Liver (tissue), 9 donors: ENCODE data around the gene TLL2. TPM values are rescaled to one million over a fixed set of nuclear protein-coding genes. Genes with fewer than 3 reads are reported as not detected.

ENCODE experiments used
- DNase-seq: peaks from one replicate; pipeline ENCODE4 v3.0.0-alpha.2; 2017; ENCODE audit warnings: low spot score
- H3K27ac ChIP-seq, 2 donors: one replicate each; pipeline ENCODE4 v1.7.0; 2013; ENCODE audit warnings: inconsistent platforms in 2 of 2, low read length in 2 of 2, control low read depth in 1 of 2, low read depth in 1 of 2, mild to moderate bottlenecking in 1 of 2
- H3K27me3 ChIP-seq, 4 donors: one replicate each; pipeline versions ENCODE4 v1.6.1 to v1.7.0; 2013; ENCODE audit warnings: low read length in 3 of 4, inconsistent platforms in 1 of 4, mild to moderate bottlenecking in 1 of 4, moderate library complexity in 1 of 4; ENCODE audit not compliant: control insufficient read depth in 4 of 4, insufficient read depth in 4 of 4
- H3K36me3 ChIP-seq, 4 donors: one replicate each; pipeline versions ENCODE4 v1.6.1 to v1.7.0; 2013; ENCODE audit warnings: low read length in 3 of 4, mild to moderate bottlenecking in 3 of 4, low read depth in 1 of 4, moderate library complexity in 1 of 4; ENCODE audit not compliant: control insufficient read depth in 4 of 4, insufficient read depth in 3 of 4
- H3K4me1 ChIP-seq, 4 donors: one replicate each; pipeline versions ENCODE4 v1.6.1 to v1.7.0; 2013; ENCODE audit warnings: low read length in 3 of 4, mild to moderate bottlenecking in 3 of 4, moderate library complexity in 1 of 4; ENCODE audit not compliant: control insufficient read depth in 4 of 4, insufficient read depth in 4 of 4
- H3K4me3 ChIP-seq, 3 donors: one replicate each; pipeline versions ENCODE4 v1.6.1 to v1.7.0; 2013; ENCODE audit warnings: low read length in 3 of 3, control low read depth in 1 of 3, low read depth in 1 of 3, mild to moderate bottlenecking in 1 of 3
- H3K9ac ChIP-seq, 2 donors: one replicate each; pipeline ENCODE4 v1.7.0; 2013; ENCODE audit warnings: low read length in 2 of 2, mild to moderate bottlenecking in 2 of 2, moderate library complexity in 2 of 2, control low read depth in 1 of 2, low read depth in 1 of 2
- H3K9me3 ChIP-seq, 4 donors: one replicate each; pipeline versions ENCODE4 v1.6.1 to v1.7.0; 2013; ENCODE audit warnings: low read length in 3 of 4; ENCODE audit not compliant: control insufficient read depth in 4 of 4
- EGR1 ChIP-seq, 2 donors: IDR thresholded peaks; 2 replicates each; pipeline ENCODE4 v1.6.1; 2016 to 2018; ENCODE audit warnings: antibody characterized with exemption in 2 of 2, low read depth in 2 of 2
- FOXA1 ChIP-seq: IDR thresholded peaks from 2 replicates; pipeline ENCODE4 v1.6.1; 2016; ENCODE audit warnings: antibody characterized with exemption
- FOXA2 ChIP-seq: IDR thresholded peaks from 2 replicates; pipeline ENCODE4 v1.6.1; 2016; ENCODE audit warnings: antibody characterized with exemption
- GABPA ChIP-seq, 2 donors: IDR thresholded peaks in 1 of 2; conservative IDR thresholded peaks in 1 of 2; 2 replicates each; pipeline ENCODE4 v1.6.1; 2016; ENCODE audit warnings: antibody characterized with exemption in 2 of 2, mild to moderate bottlenecking in 1 of 2, moderate library complexity in 1 of 2
- HNF4A ChIP-seq, 2 donors: conservative IDR thresholded peaks; 2 replicates each; pipeline ENCODE4 v1.6.1; 2016; ENCODE audit warnings: antibody characterized with exemption in 2 of 2, mild to moderate bottlenecking in 2 of 2
- HNF4G ChIP-seq: IDR thresholded peaks from 2 replicates; pipeline ENCODE4 v1.6.1; 2016; ENCODE audit warnings: antibody characterized with exemption
- JUND ChIP-seq, 2 donors: IDR thresholded peaks; 2 replicates each; pipeline ENCODE4 v1.6.1; 2016; ENCODE audit warnings: antibody characterized with exemption in 2 of 2
- NR2F2 ChIP-seq: IDR thresholded peaks from 2 replicates; pipeline ENCODE4 v1.6.1; 2016; ENCODE audit warnings: antibody characterized with exemption
- RAD21 ChIP-seq, 2 donors: IDR thresholded peaks; 2 replicates each; pipeline ENCODE4 v1.6.1; 2016; ENCODE audit warnings: antibody characterized with exemption in 2 of 2, mild to moderate bottlenecking in 2 of 2
- RXRA ChIP-seq, 2 donors: IDR thresholded peaks; 2 replicates each; pipeline ENCODE4 v1.6.1; 2017 to 2018; ENCODE audit warnings: antibody characterized with exemption in 2 of 2, mild to moderate bottlenecking in 1 of 2
- SP1 ChIP-seq: IDR thresholded peaks from 2 replicates; pipeline ENCODE4 v1.6.1; 2018; ENCODE audit warnings: antibody characterized with exemption, mild to moderate bottlenecking
- TAF1 ChIP-seq: conservative IDR thresholded peaks from 2 replicates; pipeline ENCODE4 v1.6.1; 2016; ENCODE audit warnings: antibody characterized with exemption, mild to moderate bottlenecking
- WGBS: extraction: QIAGEN DNeasy Blood & Tissue Kit; methylation state at CpG from one replicate; pipeline ENCODE4 v1.1.7; 2013; 5-methylcytosine and 5-hydroxymethylcytosine counted together
- polyA plus RNA-seq, 2 donors: library from polyadenylated mRNA; stranded (reverse) in 1 of 2; unstranded in 1 of 2; fragments of 200-250 nt in 1 of 2; fragments of >200 nt in 1 of 2; fragmentation: Nextera tagmentation in 1 of 2; extraction: Ambion mirVana in 1 of 2; gene quantifications; one replicate each; pipeline versions ENCODE4 v1.2.1 to v1.2.3, GENCODE V29; 2013 to 2015
- total RNA-seq, 2 donors: library from RNA; depleted of rRNA; stranded (reverse); fragments of >200 nt; gene quantifications; one replicate each; pipeline ENCODE4 v1.2.3, GENCODE V29; 2014
- TF ChIP-seq, protein P1 (sequence below): IDR thresholded peaks from 2 replicates; pipeline ENCODE4 v1.6.1; 2016; ENCODE audit warnings: antibody characterized with exemption, mild to moderate bottlenecking
- TF ChIP-seq, protein P2 (sequence below): IDR thresholded peaks from 2 replicates; pipeline ENCODE4 v1.6.1; 2016; ENCODE audit warnings: antibody characterized with exemption
- TF ChIP-seq, protein P3 (sequence below): fragments of 150-350 bp; IDR thresholded peaks from 2 replicates; pipeline ENCODE4 v1.5.1; 2017; ENCODE audit warnings: improper control_type of control experiment, low read depth, low read length; ENCODE audit not compliant: missing input control
- donor health status: healthy.
- donor health status: healthy.
- donor health status: healthy.
- donor health status: healthy.
- donor health status: healthy.

TLL2 gene
- total and polyA plus RNA-seq, 4 donors = 0.06 to 0.19 (median 0.08) TPM; not detected in 1

DNA sequence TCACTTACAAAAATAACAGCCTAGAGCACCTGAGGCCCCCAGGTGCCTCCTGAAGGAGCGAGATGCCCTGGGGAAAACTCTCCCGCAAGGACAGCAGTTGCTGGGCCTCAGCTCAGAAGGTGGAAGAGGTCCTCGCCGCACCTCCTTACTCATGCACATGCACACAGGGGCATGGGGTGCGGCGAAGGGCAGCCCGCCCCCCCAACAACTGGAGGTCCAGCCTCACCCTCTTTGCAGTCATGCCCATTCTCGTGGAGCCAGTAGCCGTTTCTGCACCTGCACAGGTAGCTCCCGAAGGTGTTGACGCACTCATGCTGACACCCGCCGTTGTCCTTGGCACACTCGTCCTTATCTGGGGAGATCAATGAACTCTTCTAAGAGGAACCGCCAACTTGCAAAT is 135.0 kb downstream of the TLL2 start:
- Histone ChIP-seq H3K4me3 (no peak overlapping the region), H3K9ac (no peak overlapping the region), H3K27me3 (no peaks in the 10 kb centered on the region), H3K9me3 (no peaks in the 10 kb centered on the region), H3K36me3 (no peaks in the 10 kb centered on the region), H3K27ac (no peak overlapping the region), H3K4me1 (peaks cover 0 to 10% (median 6%) of the 10 kb centered on the region in 4 donors)
- DNase-seq = no peak
- WGBS = 70% methylated on average over 15 of the region's 15 CpGs
- TF ChIP-seq FOXA2 (no peak), TAF1 (no peak), HNF4A (conservative IDR thresholded peaks at IDR 0.05) (no peak), NR2F2 (no peak), HNF4G (no peak), SP1 (no peak)

DNA sequence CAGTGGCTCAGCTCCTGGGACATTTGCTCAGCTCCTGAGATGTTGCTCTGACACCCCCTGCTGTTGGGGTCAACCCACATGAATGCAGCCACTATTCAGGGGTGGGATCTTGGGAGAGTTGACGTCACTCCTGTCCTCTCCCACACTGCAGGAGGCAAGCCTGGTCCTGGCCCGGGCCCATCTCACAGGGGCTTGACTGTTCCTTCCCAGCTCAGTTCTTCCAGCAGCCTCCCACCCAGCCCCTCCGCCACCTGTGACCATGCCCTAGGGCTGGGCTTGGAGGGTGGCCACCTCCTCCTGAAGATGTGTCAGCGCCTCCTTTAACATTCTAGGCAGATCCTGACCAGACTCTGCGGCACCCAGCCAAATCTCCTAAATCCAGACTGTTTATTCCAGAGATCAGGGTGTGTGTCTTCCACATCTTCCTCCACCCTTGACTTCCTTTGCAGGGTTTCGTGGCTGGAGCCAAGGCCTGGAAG is 135.9 kb downstream of the TLL2 start:
- DNase-seq = no peak
- Histone ChIP-seq H3K27me3 (no peaks in the 10 kb centered on the region), H3K27ac (no peak overlapping the region), H3K36me3 (no peaks in the 10 kb centered on the region), H3K4me3 (no peak overlapping the region), H3K9me3 (no peaks in the 10 kb centered on the region), H3K9ac (no peak overlapping the region), H3K4me1 (peaks cover 0 to 10% (median 6%) of the 10 kb centered on the region in 4 donors)
- 68% methylated on average over 6 of the region's 6 CpGs for WGBS
- TF ChIP-seq HNF4A (conservative IDR thresholded peaks at IDR 0.05) (no peak), RAD21 (IDR thresholded peaks at IDR 0.05) (no peak), GABPA (IDR thresholded peaks at IDR 0.05 in 1 of 2, conservative IDR thresholded peaks at IDR 0.05 in 1 of 2) (no peak), JUND (IDR thresholded peaks at IDR 0.05) (no peak), EGR1 (IDR thresholded peaks at IDR 0.05; ENCODE audit: low read depth in 2 of 2) (no peak), FOXA1 (no peak), NR2F2 (no peak), RXRA (IDR thresholded peaks at IDR 0.05) (no peak)
- TF ChIP-seq, protein P1, sequence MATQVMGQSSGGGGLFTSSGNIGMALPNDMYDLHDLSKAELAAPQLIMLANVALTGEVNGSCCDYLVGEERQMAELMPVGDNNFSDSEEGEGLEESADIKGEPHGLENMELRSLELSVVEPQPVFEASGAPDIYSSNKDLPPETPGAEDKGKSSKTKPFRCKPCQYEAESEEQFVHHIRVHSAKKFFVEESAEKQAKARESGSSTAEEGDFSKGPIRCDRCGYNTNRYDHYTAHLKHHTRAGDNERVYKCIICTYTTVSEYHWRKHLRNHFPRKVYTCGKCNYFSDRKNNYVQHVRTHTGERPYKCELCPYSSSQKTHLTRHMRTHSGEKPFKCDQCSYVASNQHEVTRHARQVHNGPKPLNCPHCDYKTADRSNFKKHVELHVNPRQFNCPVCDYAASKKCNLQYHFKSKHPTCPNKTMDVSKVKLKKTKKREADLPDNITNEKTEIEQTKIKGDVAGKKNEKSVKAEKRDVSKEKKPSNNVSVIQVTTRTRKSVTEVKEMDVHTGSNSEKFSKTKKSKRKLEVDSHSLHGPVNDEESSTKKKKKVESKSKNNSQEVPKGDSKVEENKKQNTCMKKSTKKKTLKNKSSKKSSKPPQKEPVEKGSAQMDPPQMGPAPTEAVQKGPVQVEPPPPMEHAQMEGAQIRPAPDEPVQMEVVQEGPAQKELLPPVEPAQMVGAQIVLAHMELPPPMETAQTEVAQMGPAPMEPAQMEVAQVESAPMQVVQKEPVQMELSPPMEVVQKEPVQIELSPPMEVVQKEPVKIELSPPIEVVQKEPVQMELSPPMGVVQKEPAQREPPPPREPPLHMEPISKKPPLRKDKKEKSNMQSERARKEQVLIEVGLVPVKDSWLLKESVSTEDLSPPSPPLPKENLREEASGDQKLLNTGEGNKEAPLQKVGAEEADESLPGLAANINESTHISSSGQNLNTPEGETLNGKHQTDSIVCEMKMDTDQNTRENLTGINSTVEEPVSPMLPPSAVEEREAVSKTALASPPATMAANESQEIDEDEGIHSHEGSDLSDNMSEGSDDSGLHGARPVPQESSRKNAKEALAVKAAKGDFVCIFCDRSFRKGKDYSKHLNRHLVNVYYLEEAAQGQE = no peak
- TF ChIP-seq, protein P2, sequence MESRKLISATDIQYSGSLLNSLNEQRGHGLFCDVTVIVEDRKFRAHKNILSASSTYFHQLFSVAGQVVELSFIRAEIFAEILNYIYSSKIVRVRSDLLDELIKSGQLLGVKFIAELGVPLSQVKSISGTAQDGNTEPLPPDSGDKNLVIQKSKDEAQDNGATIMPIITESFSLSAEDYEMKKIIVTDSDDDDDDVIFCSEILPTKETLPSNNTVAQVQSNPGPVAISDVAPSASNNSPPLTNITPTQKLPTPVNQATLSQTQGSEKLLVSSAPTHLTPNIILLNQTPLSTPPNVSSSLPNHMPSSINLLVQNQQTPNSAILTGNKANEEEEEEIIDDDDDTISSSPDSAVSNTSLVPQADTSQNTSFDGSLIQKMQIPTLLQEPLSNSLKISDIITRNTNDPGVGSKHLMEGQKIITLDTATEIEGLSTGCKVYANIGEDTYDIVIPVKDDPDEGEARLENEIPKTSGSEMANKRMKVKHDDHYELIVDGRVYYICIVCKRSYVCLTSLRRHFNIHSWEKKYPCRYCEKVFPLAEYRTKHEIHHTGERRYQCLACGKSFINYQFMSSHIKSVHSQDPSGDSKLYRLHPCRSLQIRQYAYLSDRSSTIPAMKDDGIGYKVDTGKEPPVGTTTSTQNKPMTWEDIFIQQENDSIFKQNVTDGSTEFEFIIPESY = no peak
- TF ChIP-seq, protein P3, sequence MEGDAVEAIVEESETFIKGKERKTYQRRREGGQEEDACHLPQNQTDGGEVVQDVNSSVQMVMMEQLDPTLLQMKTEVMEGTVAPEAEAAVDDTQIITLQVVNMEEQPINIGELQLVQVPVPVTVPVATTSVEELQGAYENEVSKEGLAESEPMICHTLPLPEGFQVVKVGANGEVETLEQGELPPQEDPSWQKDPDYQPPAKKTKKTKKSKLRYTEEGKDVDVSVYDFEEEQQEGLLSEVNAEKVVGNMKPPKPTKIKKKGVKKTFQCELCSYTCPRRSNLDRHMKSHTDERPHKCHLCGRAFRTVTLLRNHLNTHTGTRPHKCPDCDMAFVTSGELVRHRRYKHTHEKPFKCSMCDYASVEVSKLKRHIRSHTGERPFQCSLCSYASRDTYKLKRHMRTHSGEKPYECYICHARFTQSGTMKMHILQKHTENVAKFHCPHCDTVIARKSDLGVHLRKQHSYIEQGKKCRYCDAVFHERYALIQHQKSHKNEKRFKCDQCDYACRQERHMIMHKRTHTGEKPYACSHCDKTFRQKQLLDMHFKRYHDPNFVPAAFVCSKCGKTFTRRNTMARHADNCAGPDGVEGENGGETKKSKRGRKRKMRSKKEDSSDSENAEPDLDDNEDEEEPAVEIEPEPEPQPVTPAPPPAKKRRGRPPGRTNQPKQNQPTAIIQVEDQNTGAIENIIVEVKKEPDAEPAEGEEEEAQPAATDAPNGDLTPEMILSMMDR = no peak
